IPS-18a (cell line): ENCODE measurements around the gene RSPH6A.

Source experiments
- H3K27ac ChIP-seq: one replicate; pipeline ENCODE4 v1.5.1; 2013; ENCODE audit warnings: low read length
- H3K27me3 ChIP-seq: one replicate; pipeline ENCODE4 v1.6.1; 2013; ENCODE audit warnings: mild to moderate bottlenecking, low read length; ENCODE audit not compliant: control insufficient read depth, insufficient read depth
- H3K36me3 ChIP-seq: one replicate; pipeline ENCODE4 v1.6.1; 2013; ENCODE audit warnings: low read depth, low read length; ENCODE audit not compliant: control insufficient read depth
- H3K4me1 ChIP-seq: one replicate; pipeline ENCODE4 v1.6.1; 2013; ENCODE audit warnings: low read depth, low read length; ENCODE audit not compliant: control insufficient read depth
- H3K4me3 ChIP-seq: one replicate; pipeline ENCODE4 v1.5.1; 2013; ENCODE audit warnings: low read length
- H3K9ac ChIP-seq: one replicate; pipeline ENCODE4 v1.6.1; 2013; ENCODE audit warnings: mild to moderate bottlenecking, low read length, moderate library complexity
- H3K9me3 ChIP-seq: one replicate; pipeline ENCODE4 v1.6.1; 2013; ENCODE audit warnings: low read depth, low read length; ENCODE audit not compliant: control insufficient read depth

RSPH6A gene

GRCh38 chr19:45814851-45815480 lies at the start of gene RSPH6A:
TSS of gene RSPH6A (minus strand) at chr19:45815308. CDS start at chr19:45815176, 132 bp downstream.
- Histone ChIP-seq H3K9ac (peak within 1 kb of the TSS; percentile 82), H3K27me3 (no peaks in the 10 kb centered on the region), H3K36me3 (no peaks in the 10 kb centered on the region), H3K4me3 (peak within 1 kb of the TSS; percentile 65), H3K9me3 (no peaks in the 10 kb centered on the region), H3K27ac (peak within 1 kb of the TSS; percentile 89), H3K4me1 (peaks cover 21% of the 10 kb centered on the region)

GRCh38 chr19:45864629-45865082 lies 49.5 kb upstream of the RSPH6A start:
- Histone ChIP-seq H3K36me3 (peaks cover 6% of the 10 kb centered on the region), H3K4me1 (no peaks in the 10 kb centered on the region), H3K4me3 (peak overlapping the region; percentile 92), H3K27me3 (peaks cover 19% of the 10 kb centered on the region), H3K9ac (peak overlapping the region; percentile 87), H3K9me3 (no peaks in the 10 kb centered on the region), H3K27ac (peak overlapping the region; percentile 41)

GRCh38 chr19:45863840-45864628 lies 48.9 kb upstream of the RSPH6A start, which contains the start of gene FOXA3:
TSS of gene FOXA3 (plus strand) at chr19:45864326. CDS start at chr19:45864457, 131 bp downstream.
- H3K27ac ChIP-seq, result peak within 1 kb of the TSS; percentile 41
- H3K9me3 ChIP-seq, result no peaks in the 10 kb centered on the region
- H3K4me3 ChIP-seq, result peak within 1 kb of the TSS; percentile 92
- peak within 1 kb of the TSS; percentile 87 for H3K9ac ChIP-seq
- H3K27me3 ChIP-seq, result peaks cover 19% of the 10 kb centered on the region
- no peaks in the 10 kb centered on the region for H3K4me1 ChIP-seq
- peaks cover 12% of the 10 kb centered on the region for H3K36me3 ChIP-seq

GRCh38 chr19:45863335-45863839 lies 48.3 kb upstream of the RSPH6A start:
- no peak overlapping the region for H3K27ac ChIP-seq

GRCh38 chr19:45862564-45863334 lies 47.6 kb upstream of the RSPH6A start, which contains the start of gene SYMPK:
TSS of gene SYMPK (minus strand) at chr19:45863147. CDS start at chr19:45854495, 8,652 bp downstream.
- Histone ChIP-seq H3K9me3 (no peaks in the 10 kb centered on the region), H3K4me1 (no peaks in the 10 kb centered on the region), H3K27me3 (peaks cover 19% of the 10 kb centered on the region), H3K4me3 (peak within 1 kb of the TSS; percentile 92), H3K36me3 (peaks cover 14% of the 10 kb centered on the region), H3K9ac (peak within 1 kb of the TSS; percentile 79), H3K27ac (peak within 1 kb of the TSS; percentile 75)

More at GRCh38 chr19:45863335-45863839, 48.3 kb upstream of the RSPH6A start:
- H3K36me3 ChIP-seq, result peaks cover 14% of the 10 kb centered on the region
- peaks cover 19% of the 10 kb centered on the region for H3K27me3 ChIP-seq
- H3K4me1 ChIP-seq, result no peaks in the 10 kb centered on the region
- no peaks in the 10 kb centered on the region for H3K9me3 ChIP-seq
- H3K4me3 ChIP-seq, result peak overlapping the region; percentile 92
- H3K9ac ChIP-seq, result no peak overlapping the region

- Histone ChIP-seq H3K27me3 (peaks cover 19% of the 10 kb centered on the region), H3K9me3 (no peaks in the 10 kb centered on the region), H3K36me3 (peaks cover 14% of the 10 kb centered on the region), H3K9ac (peak overlapping the region; percentile 79), H3K4me1 (no peaks in the 10 kb centered on the region), H3K4me3 (peak overlapping the region; percentile 89), H3K27ac (peak overlapping the region; percentile 75)
Measured at GRCh38 chr19:45862271-45862563, 47.1 kb upstream of the RSPH6A start.

- Histone ChIP-seq H3K36me3 (peaks cover 14% of the 10 kb centered on the region), H3K27ac (no peak overlapping the region), H3K4me1 (no peaks in the 10 kb centered on the region), H3K27me3 (peaks cover 19% of the 10 kb centered on the region), H3K9me3 (no peaks in the 10 kb centered on the region), H3K4me3 (no peak overlapping the region), H3K9ac (no peak overlapping the region)
Measured at GRCh38 chr19:45860359-45861259, 45.5 kb upstream of the RSPH6A start.

- H3K4me3 ChIP-seq, result no peak overlapping the region
- no peaks in the 10 kb centered on the region for H3K4me1 ChIP-seq
- peaks cover 57% of the 10 kb centered on the region for H3K36me3 ChIP-seq
- H3K27me3 ChIP-seq, result no peaks in the 10 kb centered on the region
- H3K9me3 ChIP-seq, result no peaks in the 10 kb centered on the region
- no peak overlapping the region for H3K9ac ChIP-seq
- no peak overlapping the region for H3K27ac ChIP-seq
Measured at GRCh38 chr19:45854167-45854778, 39.2 kb upstream of the RSPH6A start.

- Histone ChIP-seq H3K4me3 (no peak overlapping the region), H3K36me3 (peaks cover 65% of the 10 kb centered on the region), H3K27ac (no peak overlapping the region), H3K27me3 (no peaks in the 10 kb centered on the region), H3K4me1 (no peaks in the 10 kb centered on the region), H3K9ac (no peak overlapping the region), H3K9me3 (no peaks in the 10 kb centered on the region)
Measured at GRCh38 chr19:45852983-45853382, 37.9 kb upstream of the RSPH6A start.

GRCh38 chr19:45852145-45852750 lies 37.1 kb upstream of the RSPH6A start:
- no peaks in the 10 kb centered on the region for H3K4me1 ChIP-seq
- H3K9ac ChIP-seq, result no peak overlapping the region
- H3K27ac ChIP-seq, result no peak overlapping the region
- peaks cover 72% of the 10 kb centered on the region for H3K36me3 ChIP-seq
- no peaks in the 10 kb centered on the region for H3K27me3 ChIP-seq
- H3K4me3 ChIP-seq, result no peak overlapping the region
- no peaks in the 10 kb centered on the region for H3K9me3 ChIP-seq
